Gastrocnemius medialis (tissue), 4 donors: Measurements from ENCODE around the gene TAGAP. TPM values are rescaled to one million over a fixed set of nuclear protein-coding genes. Genes with fewer than 3 reads are reported as not detected.
"Not testable (repeated sequence)": the region's sequence is repeated elsewhere in the genome, so short reads cannot be mapped to it uniquely, and the experiment has no call there.

Source experiments
- ATAC-seq, 2 donors: fragments of 150-250 bp; one replicate each; pipeline ENCODE4 v1.9.1; 2016
- DNase-seq, 2 donors: peaks; one replicate each; pipeline ENCODE4 v3.0.0-alpha.2; 2019
- H3K27ac ChIP-seq, 4 donors: fragments of 200-600 bp; sonication (generic); 1 replicate in 1 of 4; 2 replicates in 3 of 4; pipeline ENCODE4 v1.5.1; 2016 to 2018; ENCODE audit warnings: mild to moderate bottlenecking in 2 of 4, moderate library complexity in 1 of 4
- H3K27me3 ChIP-seq, 3 donors: fragments of 200-600 bp; sonication (generic) in 2 of 3; 1 replicate in 1 of 3; 2 replicates in 2 of 3; pipeline versions ENCODE4 v1.5.1 to v1.6.0; 2016 to 2019; ENCODE audit warnings: mild to moderate bottlenecking in 1 of 3, moderate library complexity in 1 of 3
- H3K36me3 ChIP-seq, 2 donors: fragments of 200-600 bp; sonication (generic) in 1 of 2; one replicate each; pipeline ENCODE4 v1.5.1; 2017 to 2018
- H3K4me1 ChIP-seq, 2 donors: fragments of 200-600 bp; sonication (generic) in 1 of 2; one replicate each; pipeline ENCODE4 v1.5.1; 2016 to 2017; ENCODE audit warnings: mild to moderate bottlenecking in 2 of 2
- H3K4me3 ChIP-seq, 4 donors: fragments of 200-600 bp; sonication (generic) in 3 of 4; 1 replicate in 1 of 4; 2 replicates in 3 of 4; pipeline ENCODE4 v1.5.1; 2016 to 2019; ENCODE audit warnings: mild to moderate bottlenecking in 2 of 4
- H3K9me3 ChIP-seq, 3 donors: fragments of 200-600 bp; sonication (generic) in 2 of 3; 1 replicate in 1 of 3; 2 replicates in 2 of 3; pipeline ENCODE4 v1.5.1; 2016 to 2019
- POLR2A ChIP-seq, 2 donors: fragments of 450-650 bp; IDR thresholded peaks; one replicate each; pipeline ENCODE4 v1.6.1; 2017; ENCODE audit warnings: antibody characterized with exemption in 2 of 2, mild to moderate bottlenecking in 2 of 2, moderate library complexity in 2 of 2
- in situ Hi-C, 4 donors: fragments of 200-750 bp; cut with MboI; loops; one replicate each; pipeline versions ENCODE4 v1.15.0 to v1.8.0; 2017; ENCODE audit warnings: low sequenced_read_pairs in 4 of 4
- intact Hi-C: fragments of 100-400 bp; cut with DNase I; formaldehyde crosslinking; loops from one replicate; pipeline ENCODE4 v1.15.1; 2023; ENCODE audit warnings: low total_unique reads
- total RNA-seq, 4 donors: library from RNA; depleted of rRNA; stranded (reverse); fragments of >200 nt; gene quantifications; one replicate each; pipeline versions ENCODE4 v1.1.0 to v1.2.3, GENCODE V29; 2016
- TF ChIP-seq, protein P1 (sequence below), 5 experiments: fragments of 450-650 bp in 3 of 5; fragments of 200-600 bp in 2 of 5; sonication (generic) in 2 of 5; IDR thresholded peaks in 4 of 5; conservative IDR thresholded peaks in 1 of 5; 1 replicate in 4 of 5; 2 replicates in 1 of 5; pipeline ENCODE4 v1.5.1; 2016 to 2019; ENCODE audit warnings: antibody characterized with exemption in 5 of 5, mild to moderate bottlenecking in 3 of 5, moderate library complexity in 3 of 5

Gene TAGAP
- total RNA-seq, 4 donors from 2014 or later: 0.25 to 0.44 TPM; not detected in 2

DNA sequence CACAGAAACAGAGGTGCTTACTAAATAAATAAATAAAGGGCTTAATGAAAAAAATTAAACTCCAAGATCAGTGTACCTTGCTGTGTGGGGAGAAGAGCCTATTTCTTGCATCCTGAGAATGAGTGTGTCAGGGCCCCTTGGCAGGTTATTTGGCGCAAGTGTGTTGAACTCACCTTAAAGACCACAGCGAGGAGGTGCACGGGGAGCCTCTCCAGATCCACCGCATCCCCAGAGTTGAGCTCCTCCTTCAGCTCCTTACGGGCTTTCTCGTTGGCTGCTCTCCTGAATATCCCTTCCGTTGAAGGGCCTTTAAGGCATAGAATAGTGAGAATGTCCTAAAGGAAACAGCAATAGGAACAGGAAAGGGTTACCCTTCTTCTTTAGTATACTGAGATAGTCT, 3.6 kb downstream of the TAGAP start:
- TF ChIP-seq, protein P1, sequence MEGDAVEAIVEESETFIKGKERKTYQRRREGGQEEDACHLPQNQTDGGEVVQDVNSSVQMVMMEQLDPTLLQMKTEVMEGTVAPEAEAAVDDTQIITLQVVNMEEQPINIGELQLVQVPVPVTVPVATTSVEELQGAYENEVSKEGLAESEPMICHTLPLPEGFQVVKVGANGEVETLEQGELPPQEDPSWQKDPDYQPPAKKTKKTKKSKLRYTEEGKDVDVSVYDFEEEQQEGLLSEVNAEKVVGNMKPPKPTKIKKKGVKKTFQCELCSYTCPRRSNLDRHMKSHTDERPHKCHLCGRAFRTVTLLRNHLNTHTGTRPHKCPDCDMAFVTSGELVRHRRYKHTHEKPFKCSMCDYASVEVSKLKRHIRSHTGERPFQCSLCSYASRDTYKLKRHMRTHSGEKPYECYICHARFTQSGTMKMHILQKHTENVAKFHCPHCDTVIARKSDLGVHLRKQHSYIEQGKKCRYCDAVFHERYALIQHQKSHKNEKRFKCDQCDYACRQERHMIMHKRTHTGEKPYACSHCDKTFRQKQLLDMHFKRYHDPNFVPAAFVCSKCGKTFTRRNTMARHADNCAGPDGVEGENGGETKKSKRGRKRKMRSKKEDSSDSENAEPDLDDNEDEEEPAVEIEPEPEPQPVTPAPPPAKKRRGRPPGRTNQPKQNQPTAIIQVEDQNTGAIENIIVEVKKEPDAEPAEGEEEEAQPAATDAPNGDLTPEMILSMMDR (IDR thresholded peaks at IDR 0.05 in 4 of 5, conservative IDR thresholded peaks at IDR 0.05 in 1 of 5): no peak
- no peak for TF ChIP-seq POLR2A (IDR thresholded peaks at IDR 0.05)
- Histone ChIP-seq H3K9me3 (no peaks in the 10 kb centered on the region), H3K36me3 (no peaks in the 10 kb centered on the region), H3K27me3 (no peaks in the 10 kb centered on the region), H3K27ac (no peak overlapping the region), H3K4me3 (no peak overlapping the region), H3K4me1 (peaks cover 0 to 4% of the 10 kb centered on the region in 2 donors)
- intact Hi-C loops (no loop called here), in situ Hi-C loops (loop anchor here (5.0 to 10.0 kb wide), 3 partner anchors 64 to 94 kb away; no protein-coding TSS in a partner anchor)
- ATAC-seq (no peak), DNase-seq (no peak)

DNA sequence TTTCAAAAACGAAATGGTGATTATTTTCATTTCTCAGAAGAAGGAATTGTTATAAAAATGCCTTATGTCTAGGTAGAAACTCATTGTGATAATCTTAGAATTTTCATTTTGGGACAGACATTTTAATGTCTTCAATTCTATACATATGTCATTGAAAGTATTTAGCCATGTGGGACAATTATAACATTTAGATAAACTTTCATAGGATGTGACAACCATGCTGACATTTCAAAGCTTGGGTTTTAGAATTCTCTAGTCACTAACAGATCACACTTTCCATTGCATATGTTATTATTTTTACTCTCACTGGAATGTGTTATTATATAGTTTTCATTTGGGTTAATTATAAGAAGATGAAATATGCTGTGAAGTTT, 4.9 kb downstream of the TAGAP start:
- ATAC-seq (no peak), DNase-seq (no peak)
- no peaks in the 10 kb centered on the region for H3K36me3 ChIP-seq
- in situ Hi-C loops (loop anchor here (5.0 to 10.0 kb wide), 3 partner anchors 65 to 95 kb away; no protein-coding TSS in a partner anchor), intact Hi-C loops (no loop called here)
- no peaks in the 10 kb centered on the region for H3K27me3 ChIP-seq
- H3K27ac ChIP-seq: no peak overlapping the region
- H3K9me3 ChIP-seq: no peaks in the 10 kb centered on the region
- no peaks in the 10 kb centered on the region for H3K4me1 ChIP-seq
- H3K4me3 ChIP-seq: no peak overlapping the region
- TF ChIP-seq, protein P1 (IDR thresholded peaks at IDR 0.05 in 4 of 5, conservative IDR thresholded peaks at IDR 0.05 in 1 of 5): no peak
- no peak for TF ChIP-seq POLR2A (IDR thresholded peaks at IDR 0.05)

DNA sequence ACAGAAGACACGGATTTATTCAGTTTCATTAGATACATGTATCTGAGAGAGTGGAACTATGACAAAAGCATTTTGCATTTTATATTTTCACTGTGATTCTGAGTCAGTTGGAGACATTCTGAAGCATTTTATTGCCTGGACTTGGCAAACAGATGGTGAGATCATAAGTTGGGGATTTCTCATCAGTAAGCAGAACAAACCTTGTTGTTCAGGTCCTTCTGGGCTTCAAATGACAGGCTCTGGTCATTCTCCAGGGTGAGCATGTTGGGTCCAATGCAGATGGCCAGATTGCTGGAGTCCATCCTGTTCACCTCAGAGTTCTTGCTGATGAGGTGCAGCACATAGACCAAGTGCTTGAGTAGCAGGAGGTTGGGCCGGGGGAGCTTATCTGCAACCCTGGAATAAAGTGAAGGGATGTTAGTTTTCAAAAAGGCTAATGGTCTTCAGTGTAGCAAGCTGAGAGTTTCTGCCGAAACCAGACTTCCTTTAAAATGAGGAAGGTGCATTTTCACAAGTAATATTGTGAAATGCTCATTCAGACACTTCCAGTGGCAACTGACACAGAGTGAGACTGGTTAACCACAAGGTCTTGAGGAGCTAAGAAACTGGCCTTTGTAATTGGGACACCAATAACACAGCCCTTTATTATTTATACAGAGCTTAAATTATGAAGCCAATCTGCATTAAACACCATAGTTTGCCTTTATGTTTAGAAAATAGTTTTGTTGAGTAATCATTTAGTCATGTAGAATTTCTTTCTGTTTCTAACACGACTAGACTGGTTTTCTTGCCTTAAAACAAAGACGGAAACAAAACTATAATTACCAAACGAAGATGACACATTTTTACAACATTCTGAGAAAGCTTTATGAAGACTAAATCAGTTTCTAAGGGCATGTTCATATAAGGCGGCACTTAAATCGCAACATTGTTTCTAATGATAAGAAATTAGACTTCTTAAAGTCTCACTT, 5.6 kb downstream of the TAGAP start:
- in situ Hi-C loops (no loop called here), intact Hi-C loops (no loop called here)
- H3K9me3 ChIP-seq: no peaks in the 10 kb centered on the region
- DNase-seq (no peak), ATAC-seq (peak in 1 of 2 donors; percentile 20)
- no peak for TF ChIP-seq POLR2A (IDR thresholded peaks at IDR 0.05)
- TF ChIP-seq, protein P1 (IDR thresholded peaks at IDR 0.05 in 4 of 5, conservative IDR thresholded peaks at IDR 0.05 in 1 of 5): no peak
- H3K27me3 ChIP-seq: no peaks in the 10 kb centered on the region
- H3K27ac ChIP-seq: no peak overlapping the region
- no peak overlapping the region for H3K4me3 ChIP-seq
- no peaks in the 10 kb centered on the region for H3K4me1 ChIP-seq
- no peaks in the 10 kb centered on the region for H3K36me3 ChIP-seq

DNA sequence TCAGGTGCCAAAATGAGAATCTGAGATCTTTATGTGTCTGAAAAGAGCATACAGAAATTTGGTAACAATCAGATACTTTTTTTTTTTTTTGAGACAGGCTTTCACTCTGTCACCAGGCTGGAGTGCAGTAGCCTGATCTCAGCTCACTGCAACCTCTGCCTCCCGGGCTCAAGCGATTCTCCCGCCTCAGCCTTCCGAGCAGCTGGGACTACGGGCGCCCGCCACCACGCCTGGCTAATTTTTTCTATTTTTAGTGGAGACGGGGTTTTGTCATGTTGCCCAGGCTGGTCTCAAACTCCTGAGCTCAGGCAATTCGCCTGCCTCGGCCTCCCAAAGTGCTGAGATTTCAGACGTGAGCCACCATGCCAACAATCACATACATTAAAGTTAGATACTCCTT, 6.5 kb downstream of the TAGAP start:
- H3K27me3 ChIP-seq, H3K4me3 ChIP-seq, H3K36me3 ChIP-seq, H3K27ac ChIP-seq, intact Hi-C loops, ATAC-seq, H3K4me1 ChIP-seq, DNase-seq, H3K9me3 ChIP-seq, in situ Hi-C loops: not testable (repeated sequence)

DNA sequence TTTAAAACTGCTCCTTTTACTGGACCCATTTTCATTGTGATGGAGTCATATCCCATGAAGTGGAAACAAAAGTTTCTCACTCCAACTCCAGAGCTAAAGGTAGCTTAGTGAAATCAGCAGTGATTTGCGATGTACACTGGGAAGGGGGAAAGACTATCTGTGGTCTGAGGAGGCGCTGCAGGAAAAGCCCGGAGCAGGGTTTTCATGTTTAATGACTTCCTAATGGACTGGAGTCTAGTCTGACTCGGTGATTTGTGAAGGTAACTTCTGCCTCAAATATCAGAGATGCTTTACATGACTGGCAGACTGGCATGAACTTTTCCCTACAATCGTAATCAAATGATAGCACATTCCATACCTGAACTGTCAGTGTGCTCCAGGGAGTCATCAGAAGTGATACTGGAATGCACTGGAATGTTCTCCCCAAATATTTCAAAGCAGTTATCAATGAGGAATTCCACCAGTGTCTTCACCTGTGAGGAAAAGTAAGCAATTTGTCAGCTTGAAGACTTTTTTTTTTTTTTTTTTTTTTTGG, 7.0 kb downstream of the TAGAP start:
- no peaks in the 10 kb centered on the region for H3K27me3 ChIP-seq
- H3K27ac ChIP-seq: no peak overlapping the region
- DNase-seq (no peak), ATAC-seq (no peak)
- TF ChIP-seq, protein P1 (IDR thresholded peaks at IDR 0.05 in 4 of 5, conservative IDR thresholded peaks at IDR 0.05 in 1 of 5): no peak
- no peak for TF ChIP-seq POLR2A (IDR thresholded peaks at IDR 0.05)
- intact Hi-C loops: no loop called here
- H3K4me3 ChIP-seq: no peak overlapping the region
- H3K4me1 ChIP-seq: no peaks in the 10 kb centered on the region
- in situ Hi-C loops: no loop called here
- no peaks in the 10 kb centered on the region for H3K9me3 ChIP-seq
- no peaks in the 10 kb centered on the region for H3K36me3 ChIP-seq
